ENCODE results near the gene AKAP13. TPM values are rescaled to one million over a fixed set of nuclear protein-coding genes. Genes with fewer than 3 reads are reported as not detected.

AKAP13 gene
- total and polyA plus RNA-seq, 2 donors (not counting 1 experiment from before 2014, with no cell fraction given) = 73.8 to 358 TPM

GRCh38 chr15:85651548-85651947 is 271.1 kb downstream of the AKAP13 start:
- Mint-ChIP-seq H3K4me1 (peaks cover 3% of the 10 kb centered on the region), H3K27ac (no peak overlapping the region), H3K9me3 (ENCODE audit: insufficient read depth) (no peaks in the 10 kb centered on the region), H3K27me3 (no peaks in the 10 kb centered on the region), H3K4me3 (no peak overlapping the region)
- intact Hi-C loops (cut with micrococcal nuclease) = no loop called here
- Histone ChIP-seq H3K4me3 (ENCODE audit: control extremely low read depth in 1 of 5, extremely low read depth in 1 of 5, insufficient read depth in 1 of 5, low read depth in 2 of 5, low read length in 4 of 5) (no peak overlapping the region), H3K27ac (ENCODE audit: low read length in 2 of 2) (no peak overlapping the region), H4K20me1 (ENCODE audit: control insufficient read depth, insufficient read depth, low read length, poor library complexity, severe bottlenecking) (no peaks in the 10 kb centered on the region), H3K9me3 (ENCODE audit: control extremely low read depth in 1 of 3, control insufficient read depth in 2 of 3, insufficient read depth in 1 of 3, low read length in 2 of 3) (no peaks in the 10 kb centered on the region), H3K9ac (ENCODE audit: low read length) (no peak overlapping the region), H3K27me3 (replicated peaks in 1 of 4; ENCODE audit: control extremely low read depth in 1 of 4, control insufficient read depth in 3 of 4, insufficient read depth in 4 of 4, low read length in 3 of 4) (no peaks in the 10 kb centered on the region), H3K36me3 (replicated peaks in 1 of 2; ENCODE audit: control extremely low read depth in 1 of 2, control insufficient read depth in 1 of 2, extremely low read depth in 1 of 2, insufficient read depth in 2 of 2, low read length in 1 of 2) (peaks cover 0 to 65% of the 10 kb centered on the region in 2 experiments), H3K4me1 (ENCODE audit: control insufficient read depth in 2 of 2, insufficient read depth in 2 of 2, low read length in 2 of 2) (no peaks in the 10 kb centered on the region), H2AFZ (ENCODE audit: insufficient read depth, low read depth, low read length, poor library complexity, severe bottlenecking) (no peak overlapping the region), H3K79me2 (ENCODE audit: control insufficient read depth, insufficient read depth, low read length) (peaks cover 24% of the 10 kb centered on the region), H3K4me2 (replicated peaks; ENCODE audit: low read depth, low read length, poor library complexity, severe bottlenecking) (no peak overlapping the region)
- DNase-seq (no peak), ATAC-seq (ENCODE audit: low read depth) (no peak)
- 100% methylated on average over 5 of the region's 10 CpGs for WGBS (ENCODE audit: insufficient coverage)
- no peak for TF ChIP-seq EZH2 (IDR thresholded peaks at IDR 0.05; ENCODE audit: borderline replicate concordance, insufficient read depth, low read depth, low read length, poor library complexity, severe bottlenecking)
- TF ChIP-seq, protein P1, sequence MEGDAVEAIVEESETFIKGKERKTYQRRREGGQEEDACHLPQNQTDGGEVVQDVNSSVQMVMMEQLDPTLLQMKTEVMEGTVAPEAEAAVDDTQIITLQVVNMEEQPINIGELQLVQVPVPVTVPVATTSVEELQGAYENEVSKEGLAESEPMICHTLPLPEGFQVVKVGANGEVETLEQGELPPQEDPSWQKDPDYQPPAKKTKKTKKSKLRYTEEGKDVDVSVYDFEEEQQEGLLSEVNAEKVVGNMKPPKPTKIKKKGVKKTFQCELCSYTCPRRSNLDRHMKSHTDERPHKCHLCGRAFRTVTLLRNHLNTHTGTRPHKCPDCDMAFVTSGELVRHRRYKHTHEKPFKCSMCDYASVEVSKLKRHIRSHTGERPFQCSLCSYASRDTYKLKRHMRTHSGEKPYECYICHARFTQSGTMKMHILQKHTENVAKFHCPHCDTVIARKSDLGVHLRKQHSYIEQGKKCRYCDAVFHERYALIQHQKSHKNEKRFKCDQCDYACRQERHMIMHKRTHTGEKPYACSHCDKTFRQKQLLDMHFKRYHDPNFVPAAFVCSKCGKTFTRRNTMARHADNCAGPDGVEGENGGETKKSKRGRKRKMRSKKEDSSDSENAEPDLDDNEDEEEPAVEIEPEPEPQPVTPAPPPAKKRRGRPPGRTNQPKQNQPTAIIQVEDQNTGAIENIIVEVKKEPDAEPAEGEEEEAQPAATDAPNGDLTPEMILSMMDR (IDR thresholded peaks at IDR 0.05) = no peak
- CTCF ChIA-PET = no interaction called here
- POLR2A ChIA-PET = no interaction called here

DNA sequence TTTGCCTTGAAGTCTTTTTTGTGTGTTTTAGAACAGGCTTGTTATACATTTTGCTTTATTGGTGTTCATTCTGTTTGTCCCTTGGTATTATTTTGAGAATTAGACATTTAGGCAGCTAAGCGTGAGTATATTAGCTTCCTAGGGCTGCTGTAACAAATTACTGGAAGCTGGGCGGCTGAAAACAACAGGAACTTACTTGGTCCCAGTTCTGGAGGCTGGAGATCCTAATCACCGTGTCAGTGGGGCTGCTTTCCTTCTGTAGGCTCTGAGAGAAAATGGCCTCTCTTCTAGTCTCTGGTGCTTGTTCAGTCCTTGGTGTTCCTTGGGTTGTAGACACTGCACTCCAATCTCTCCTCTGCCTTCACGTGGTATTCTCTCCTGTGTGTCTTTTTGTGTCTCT is 272.1 kb downstream of the AKAP13 start:
- POLR2A ChIA-PET = no interaction called here
- Histone ChIP-seq H2AFZ (ENCODE audit: insufficient read depth, low read depth, low read length, poor library complexity, severe bottlenecking) (no peak overlapping the region), H3K27me3 (replicated peaks in 1 of 4; ENCODE audit: control extremely low read depth in 1 of 4, control insufficient read depth in 3 of 4, insufficient read depth in 4 of 4, low read length in 3 of 4) (no peaks in the 10 kb centered on the region), H3K4me1 (ENCODE audit: control insufficient read depth in 2 of 2, insufficient read depth in 2 of 2, low read length in 2 of 2) (no peaks in the 10 kb centered on the region), H3K79me2 (ENCODE audit: control insufficient read depth, insufficient read depth, low read length) (peaks cover 15% of the 10 kb centered on the region), H4K20me1 (ENCODE audit: control insufficient read depth, insufficient read depth, low read length, poor library complexity, severe bottlenecking) (no peaks in the 10 kb centered on the region), H3K36me3 (replicated peaks in 1 of 2; ENCODE audit: control extremely low read depth in 1 of 2, control insufficient read depth in 1 of 2, extremely low read depth in 1 of 2, insufficient read depth in 2 of 2, low read length in 1 of 2) (peaks cover 0 to 68% of the 10 kb centered on the region in 2 experiments), H3K9ac (ENCODE audit: low read length) (no peak overlapping the region), H3K27ac (ENCODE audit: low read length in 2 of 2) (no peak overlapping the region), H3K9me3 (ENCODE audit: control extremely low read depth in 1 of 3, control insufficient read depth in 2 of 3, insufficient read depth in 1 of 3, low read length in 2 of 3) (no peaks in the 10 kb centered on the region), H3K4me3 (ENCODE audit: control extremely low read depth in 1 of 5, extremely low read depth in 1 of 5, insufficient read depth in 1 of 5, low read depth in 2 of 5, low read length in 4 of 5) (no peak overlapping the region), H3K4me2 (replicated peaks; ENCODE audit: low read depth, low read length, poor library complexity, severe bottlenecking) (no peak overlapping the region)
- TF ChIP-seq, protein P1 (IDR thresholded peaks at IDR 0.05) = no peak
- TF ChIP-seq EZH2 (IDR thresholded peaks at IDR 0.05; ENCODE audit: borderline replicate concordance, insufficient read depth, low read depth, low read length, poor library complexity, severe bottlenecking) = no peak
- no peak for ATAC-seq (ENCODE audit: low read depth)
- intact Hi-C loops (cut with micrococcal nuclease) = no loop called here
- no peak for DNase-seq
- Mint-ChIP-seq H3K4me1 (peaks cover 3% of the 10 kb centered on the region), H3K4me3 (no peak overlapping the region), H3K27ac (no peak overlapping the region), H3K27me3 (no peaks in the 10 kb centered on the region), H3K9me3 (ENCODE audit: insufficient read depth) (no peaks in the 10 kb centered on the region)
- 91% methylated on average over 3 of the region's 4 CpGs for WGBS (ENCODE audit: insufficient coverage)
- CTCF ChIA-PET = no interaction called here

Data from B cell (primary cell).